Measurements from ENCODE around the gene AKT3. TPM values are rescaled to one million over a fixed set of nuclear protein-coding genes. Genes with fewer than 3 reads are reported as not detected.
"Not testable (repeated sequence)": the region's sequence is repeated elsewhere in the genome, so short reads cannot be mapped to it uniquely, and the experiment has no call there.

The AKT3 gene
- total RNA-seq, 1 experiment from 2014 or later = 18.7 TPM

DNA sequence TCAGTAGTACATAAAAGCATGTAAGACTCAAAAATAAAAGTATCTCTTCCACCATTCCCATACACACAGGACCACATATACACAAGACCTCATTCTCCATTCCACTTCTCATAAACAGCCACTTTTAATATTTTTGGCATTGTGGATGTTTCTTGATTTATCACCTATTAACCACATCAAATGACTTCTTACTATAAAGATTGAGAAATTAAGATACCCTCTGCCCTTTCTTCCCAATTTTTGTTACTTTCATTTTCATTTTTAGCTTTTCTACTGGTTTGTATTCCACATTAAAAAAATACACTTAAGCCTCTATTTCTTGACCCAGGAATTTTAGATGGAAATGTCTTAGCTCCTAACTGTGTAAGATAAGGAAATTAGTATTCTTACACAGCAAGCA, 22.8 kb downstream of the AKT3 start:
- BruUV-seq (replicated peaks) = no TSS peak
- H3K4me3 ChIP-seq (ENCODE audit: low read length) = no peak overlapping the region
- TF ChIP-seq, protein P1, sequence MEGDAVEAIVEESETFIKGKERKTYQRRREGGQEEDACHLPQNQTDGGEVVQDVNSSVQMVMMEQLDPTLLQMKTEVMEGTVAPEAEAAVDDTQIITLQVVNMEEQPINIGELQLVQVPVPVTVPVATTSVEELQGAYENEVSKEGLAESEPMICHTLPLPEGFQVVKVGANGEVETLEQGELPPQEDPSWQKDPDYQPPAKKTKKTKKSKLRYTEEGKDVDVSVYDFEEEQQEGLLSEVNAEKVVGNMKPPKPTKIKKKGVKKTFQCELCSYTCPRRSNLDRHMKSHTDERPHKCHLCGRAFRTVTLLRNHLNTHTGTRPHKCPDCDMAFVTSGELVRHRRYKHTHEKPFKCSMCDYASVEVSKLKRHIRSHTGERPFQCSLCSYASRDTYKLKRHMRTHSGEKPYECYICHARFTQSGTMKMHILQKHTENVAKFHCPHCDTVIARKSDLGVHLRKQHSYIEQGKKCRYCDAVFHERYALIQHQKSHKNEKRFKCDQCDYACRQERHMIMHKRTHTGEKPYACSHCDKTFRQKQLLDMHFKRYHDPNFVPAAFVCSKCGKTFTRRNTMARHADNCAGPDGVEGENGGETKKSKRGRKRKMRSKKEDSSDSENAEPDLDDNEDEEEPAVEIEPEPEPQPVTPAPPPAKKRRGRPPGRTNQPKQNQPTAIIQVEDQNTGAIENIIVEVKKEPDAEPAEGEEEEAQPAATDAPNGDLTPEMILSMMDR (conservative IDR thresholded peaks at IDR 0.05; ENCODE audit: low read depth, low read length) = no peak
- TF ChIP-seq EZH2 (IDR thresholded peaks at IDR 0.05; ENCODE audit: low read length, unreplicated experiment) = no peak
- TF ChIP-seq EZH2phosphoT487 (IDR thresholded peaks at IDR 0.05; ENCODE audit: borderline replicate concordance, low read length) = no peak
- H3K4me2 ChIP-seq (ENCODE audit: low read length) = no peak overlapping the region
- no peaks in the 10 kb centered on the region for H4K20me1 ChIP-seq (ENCODE audit: low read length)
- H3K27ac ChIP-seq (ENCODE audit: low read length) = no peak overlapping the region
- H3K9ac ChIP-seq (ENCODE audit: low read length) = no peak overlapping the region
- ChIA-PET POLR2A (ENCODE audit: unreplicated experiment) (no interaction called here), CTCF (no interaction called here)
- H2AFZ ChIP-seq (ENCODE audit: low read length) = no peak overlapping the region
- no peaks in the 10 kb centered on the region for H3K4me1 ChIP-seq (ENCODE audit: insufficient read depth, low read length)
- H3K9me3 ChIP-seq (ENCODE audit: low read length) = no peaks in the 10 kb centered on the region
- ATAC-seq (no peak), DNase-seq (no peak)
- intact Hi-C loops (cut with micrococcal nuclease) = no loop called here
- no peaks in the 10 kb centered on the region for H3K79me2 ChIP-seq (ENCODE audit: low read length)
- H3K27me3 ChIP-seq (ENCODE audit: low read length) = no peaks in the 10 kb centered on the region
- no peaks in the 10 kb centered on the region for H3K9me2 ChIP-seq (replicated peaks; ENCODE audit: low read length)
- no peaks in the 10 kb centered on the region for H3K36me3 ChIP-seq (ENCODE audit: low read depth, low read length)
- H3F3A ChIP-seq (ENCODE audit: low read length, unreplicated experiment) = no peaks in the 10 kb centered on the region

DNA sequence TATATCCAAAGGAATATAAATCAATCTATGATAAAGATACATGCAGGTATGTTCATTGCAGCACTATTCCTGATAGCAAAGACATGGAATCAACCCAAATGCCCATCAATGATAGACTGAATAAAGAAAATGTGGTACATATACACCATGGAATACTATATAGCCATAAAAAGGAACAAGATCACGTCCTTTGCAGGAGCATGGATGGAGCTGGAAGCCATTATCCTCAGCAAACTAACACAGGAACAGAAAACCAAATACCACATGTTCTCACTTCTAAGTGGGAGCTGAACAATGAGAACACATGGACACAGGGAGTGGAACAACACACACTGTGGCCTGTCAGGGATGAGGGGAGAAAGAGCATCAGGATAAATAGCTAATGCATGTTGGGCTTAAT, 25.1 kb downstream of the AKT3 start:
- H2AFZ ChIP-seq (ENCODE audit: low read length); BruUV-seq (replicated peaks); H3K36me3 ChIP-seq (ENCODE audit: low read depth, low read length); H3K4me2 ChIP-seq (ENCODE audit: low read length); intact Hi-C loops (cut with micrococcal nuclease); H3K79me2 ChIP-seq (ENCODE audit: low read length); H3K9me3 ChIP-seq (ENCODE audit: low read length); H3K4me3 ChIP-seq (ENCODE audit: low read length); H3K9ac ChIP-seq (ENCODE audit: low read length); H3K9me2 ChIP-seq (replicated peaks; ENCODE audit: low read length); H3K27ac ChIP-seq (ENCODE audit: low read length); H3K4me1 ChIP-seq (ENCODE audit: insufficient read depth, low read length); H3F3A ChIP-seq (ENCODE audit: low read length, unreplicated experiment); CTCF ChIA-PET; H3K27me3 ChIP-seq (ENCODE audit: low read length); H4K20me1 ChIP-seq (ENCODE audit: low read length); POLR2A ChIA-PET (ENCODE audit: unreplicated experiment); DNase-seq; ATAC-seq: not testable (repeated sequence)

DNA sequence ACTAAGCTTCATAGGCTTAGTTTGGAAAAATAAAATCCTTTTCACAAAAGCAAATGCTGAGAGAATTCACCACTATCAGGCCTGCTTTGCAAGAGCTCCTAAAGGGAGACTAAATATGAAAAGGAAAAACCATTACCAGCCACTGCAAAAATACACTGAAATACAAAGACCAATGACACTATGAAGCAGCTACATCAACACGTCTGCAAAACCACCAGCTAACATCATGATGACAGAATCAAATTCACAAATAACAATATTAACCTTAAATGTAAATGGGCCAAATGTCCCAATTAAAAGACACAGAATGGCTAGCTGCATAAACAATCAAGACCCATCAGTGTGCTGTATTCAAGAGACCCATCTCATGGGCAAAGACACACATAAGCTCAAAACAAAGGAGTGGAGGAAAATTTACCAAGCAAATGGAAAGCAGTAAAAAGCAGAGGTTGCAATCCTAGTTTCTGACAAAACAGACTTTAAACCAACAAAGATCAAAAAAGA, 28.8 kb downstream of the AKT3 start:
- Histone ChIP-seq H2AFZ (ENCODE audit: low read length) (no peak overlapping the region), H3K36me3 (ENCODE audit: low read depth, low read length) (peaks cover 14% of the 10 kb centered on the region; the same call in 1 of the 2 replicates), H4K20me1 (ENCODE audit: low read length) (no peaks in the 10 kb centered on the region), H3K9me2 (replicated peaks; ENCODE audit: low read length) (no peaks in the 10 kb centered on the region), H3K4me3 (ENCODE audit: low read length) (no peak overlapping the region), H3K9ac (ENCODE audit: low read length) (no peak overlapping the region), H3K9me3 (ENCODE audit: low read length) (no peaks in the 10 kb centered on the region), H3K27ac (ENCODE audit: low read length) (no peak overlapping the region), H3K79me2 (ENCODE audit: low read length) (no peaks in the 10 kb centered on the region), H3K4me2 (ENCODE audit: low read length) (no peak overlapping the region), H3K4me1 (ENCODE audit: insufficient read depth, low read length) (no peaks in the 10 kb centered on the region), H3F3A (ENCODE audit: low read length, unreplicated experiment) (no peaks in the 10 kb centered on the region), H3K27me3 (ENCODE audit: low read length) (no peaks in the 10 kb centered on the region)
- intact Hi-C loops (cut with micrococcal nuclease) = no loop called here
- no TSS peak for BruUV-seq (replicated peaks)
- POLR2A ChIA-PET (ENCODE audit: unreplicated experiment) = no interaction called here
- TF ChIP-seq EZH2 (IDR thresholded peaks at IDR 0.05; ENCODE audit: low read length, unreplicated experiment) (no peak), EZH2phosphoT487 (IDR thresholded peaks at IDR 0.05; ENCODE audit: borderline replicate concordance, low read length) (no peak)
- TF ChIP-seq, protein P1 (conservative IDR thresholded peaks at IDR 0.05; ENCODE audit: low read depth, low read length) = no peak
- ATAC-seq = no peak
- CTCF ChIA-PET = no interaction called here
- DNase-seq = no peak
